Middle frontal gyrus (tissue), 1 donor: ENCODE measurements around the gene FMN2.
A peak's percentile ranks its signal among the peaks of the same experiment; 100 is the strongest.
"Not testable (repeated sequence)": the region's sequence is repeated elsewhere in the genome, so short reads cannot be mapped to it uniquely, and the experiment has no call there.

Experiments
- DNase-seq: peaks from one replicate; pipeline ENCODE4 v3.0.0-alpha.2; 2015; ENCODE audit warnings: low spot score; ENCODE audit errors: extremely low spot score

Gene FMN2

DNA sequence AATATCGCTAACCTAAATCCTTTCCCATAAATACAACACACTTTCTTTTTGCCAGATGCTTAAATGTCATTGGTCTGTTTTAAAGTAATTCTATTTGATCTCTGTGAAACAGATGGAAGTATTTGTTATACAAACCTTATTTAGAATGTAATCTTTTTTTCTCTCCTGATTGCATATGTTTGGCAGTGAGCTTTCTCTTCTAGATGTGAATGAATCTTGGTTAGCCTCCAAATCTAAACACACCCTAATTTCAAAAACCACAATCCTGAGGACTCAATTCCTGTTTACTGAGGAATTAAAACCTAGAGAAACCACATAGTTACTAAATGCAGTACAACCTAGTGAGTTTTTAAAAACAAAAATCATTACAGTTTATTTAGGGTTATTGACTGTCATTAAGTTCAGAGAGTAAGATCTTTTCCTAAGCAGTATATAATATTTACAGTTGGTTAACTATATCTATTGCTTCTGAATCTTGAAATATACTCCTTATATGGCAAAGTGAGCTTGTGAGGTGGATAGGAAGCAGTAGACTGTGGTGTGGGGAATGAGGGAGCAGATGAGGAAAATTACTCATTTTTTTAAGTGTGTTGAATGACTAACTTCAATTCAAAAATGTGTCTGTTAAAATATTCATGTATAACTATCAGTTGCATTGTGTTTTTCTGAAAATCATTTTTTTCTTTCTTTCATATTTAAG, 218.7 kb downstream of the FMN2 start:
- DNase-seq: no peak

- DNase-seq: no peak
These were observed 221.2 kb downstream of the FMN2 start for GRCh38 chr1:240312872-240313271.

- DNase-seq: no peak
These were observed 223.4 kb downstream of the FMN2 start for GRCh38 chr1:240314845-240315801.

DNA sequence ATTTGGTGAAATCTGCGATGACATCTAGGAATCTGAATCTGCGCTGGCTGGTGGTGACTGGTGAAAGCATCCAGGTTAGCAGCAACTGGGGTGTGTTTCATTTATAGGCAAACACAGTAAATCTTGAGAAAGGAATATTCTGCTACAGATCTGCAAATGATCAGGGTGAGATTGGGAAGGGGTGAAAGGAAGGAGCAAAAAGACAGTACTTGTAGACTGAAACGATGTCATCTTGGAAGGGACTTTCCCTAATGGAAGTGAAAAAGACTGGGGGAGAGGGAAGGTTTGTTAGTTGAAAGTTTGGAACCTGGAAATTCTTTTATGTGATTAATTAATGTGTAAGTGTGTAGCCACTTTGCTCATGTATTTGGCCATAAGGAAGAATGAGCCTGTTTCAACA, 228.3 kb downstream of the FMN2 start:
- no peak for DNase-seq

- no peak for DNase-seq
These were observed 229.0 kb downstream of the FMN2 start for GRCh38 chr1:240320659-240321058.

GRCh38 chr1:240322943-240323342, 231.3 kb downstream of the FMN2 start:
- DNase-seq: no peak

DNA sequence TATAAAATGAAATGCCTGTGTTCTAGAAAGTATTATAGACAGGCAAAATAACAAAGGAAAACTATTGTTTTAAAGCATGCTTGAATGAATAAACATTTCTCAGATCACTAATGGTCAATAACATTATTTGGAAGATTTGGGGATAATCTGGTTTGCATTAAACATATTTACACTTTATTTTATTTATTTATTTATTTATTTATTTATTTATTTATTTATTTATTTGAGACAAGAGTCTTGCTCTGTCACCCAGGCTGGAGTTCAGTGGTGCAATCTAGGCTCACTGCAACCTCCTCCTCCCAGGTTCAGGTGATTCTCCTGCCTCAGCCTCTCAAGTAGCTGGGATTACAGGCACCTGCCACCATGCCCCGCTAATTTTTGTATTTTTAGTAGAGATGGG, 236.7 kb downstream of the FMN2 start:
- DNase-seq: not testable (repeated sequence)

GRCh38 chr1:240329443-240329842, 237.8 kb downstream of the FMN2 start:
- DNase-seq: no peak

DNA sequence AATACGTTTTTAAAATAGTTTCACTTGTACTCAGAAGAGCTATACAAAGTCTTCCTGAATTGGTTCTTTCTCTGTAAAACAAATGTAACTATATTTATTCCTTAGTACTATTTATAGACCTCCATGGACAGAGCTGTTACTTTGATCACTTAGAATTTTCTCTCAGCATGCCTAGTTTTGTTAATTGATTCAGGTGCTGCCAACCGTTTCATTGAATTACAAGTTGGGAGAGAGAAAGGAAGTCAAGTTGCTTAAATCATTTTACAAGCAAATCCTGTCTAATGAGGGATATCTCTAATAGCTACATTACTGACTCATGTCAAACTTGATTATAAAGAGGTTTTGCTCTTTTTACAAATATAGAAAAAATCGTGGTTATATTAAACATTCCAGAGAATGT, 241.0 kb downstream of the FMN2 start:
- no peak for DNase-seq

DNA sequence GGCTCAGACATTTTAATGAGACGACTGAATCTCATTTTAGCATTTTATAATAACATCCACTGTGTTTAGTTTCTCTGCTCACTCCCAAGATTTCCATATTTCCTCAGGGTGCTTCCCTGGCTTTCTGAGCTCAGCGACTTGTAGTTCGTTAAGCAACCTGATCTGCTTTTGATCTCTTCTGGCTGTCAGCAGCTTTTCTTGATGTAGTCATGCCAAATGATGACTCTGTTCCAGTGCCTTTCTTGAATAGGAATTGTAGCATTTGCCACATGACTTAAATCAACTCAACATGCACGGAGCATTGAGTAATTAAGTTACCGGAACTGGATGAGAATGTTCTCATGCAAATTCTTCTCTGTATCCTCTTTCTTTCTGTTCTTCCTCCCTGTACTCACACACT, 246.1 kb downstream of the FMN2 start:
- DNase-seq: peak; percentile 15

- DNase-seq: no peak
These were observed 247.2 kb downstream of the FMN2 start for GRCh38 chr1:240338837-240339236.

DNA sequence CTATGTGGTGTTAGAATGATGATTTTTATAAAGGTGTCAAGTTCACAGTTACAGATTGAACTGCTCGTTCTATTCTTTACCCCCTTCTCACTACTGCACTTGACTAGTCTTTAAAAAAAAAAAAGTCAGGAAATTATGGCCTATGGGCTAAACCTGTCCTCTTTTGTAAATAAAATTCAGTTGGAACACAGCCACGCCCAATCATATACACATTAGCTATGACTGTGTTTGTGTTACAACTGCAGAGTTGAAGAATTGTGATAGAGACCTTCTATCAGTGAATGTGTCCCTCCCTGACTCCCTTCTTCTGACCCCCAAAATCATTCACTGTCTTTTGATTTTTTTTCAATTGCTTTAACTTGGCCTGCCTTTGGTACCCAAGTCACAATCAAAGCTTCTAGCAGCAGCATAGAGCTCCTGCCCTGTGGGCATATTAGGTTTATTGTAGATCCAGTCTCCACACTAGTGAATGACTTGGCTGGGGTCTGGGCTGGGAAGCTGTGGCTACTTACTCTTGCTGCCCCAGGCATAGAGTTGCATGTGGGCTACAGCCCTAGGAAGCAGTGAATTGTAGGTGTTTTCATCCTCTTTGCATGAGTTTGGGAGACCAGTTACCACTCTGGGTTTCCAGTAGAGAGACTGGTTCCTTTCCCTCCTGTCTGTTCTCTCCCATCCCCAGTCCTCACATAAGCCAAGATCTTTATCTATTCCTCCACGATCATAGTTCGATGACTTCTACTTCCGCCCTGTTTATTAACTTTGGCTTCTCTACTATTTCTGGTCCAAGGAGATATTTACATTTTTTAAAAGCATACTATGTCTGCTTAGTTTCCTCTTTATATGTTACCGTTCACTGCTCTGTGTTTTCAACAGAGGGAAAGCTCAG, 249.9 kb downstream of the FMN2 start:
- no peak for DNase-seq

DNA sequence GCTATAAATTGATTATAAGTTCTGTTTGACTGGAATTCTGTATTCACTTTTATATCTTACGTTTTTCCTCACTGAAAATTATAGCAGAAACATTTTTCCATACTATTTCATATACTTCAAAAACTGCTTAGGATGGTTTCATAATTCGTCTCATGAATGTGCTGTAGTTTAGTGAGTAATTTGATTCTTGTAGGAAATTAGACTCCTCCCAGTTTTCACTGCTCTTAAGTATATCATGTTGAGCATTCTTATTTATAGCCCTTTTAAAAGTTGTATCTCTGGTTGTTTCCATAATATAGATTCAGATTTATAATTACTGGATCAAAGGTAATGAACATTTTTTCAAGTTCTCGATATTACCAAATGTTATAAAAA, 250.6 kb downstream of the FMN2 start:
- DNase-seq: no peak

GRCh38 chr1:240343045-240343444, 251.4 kb downstream of the FMN2 start:
- DNase-seq: no peak

DNA sequence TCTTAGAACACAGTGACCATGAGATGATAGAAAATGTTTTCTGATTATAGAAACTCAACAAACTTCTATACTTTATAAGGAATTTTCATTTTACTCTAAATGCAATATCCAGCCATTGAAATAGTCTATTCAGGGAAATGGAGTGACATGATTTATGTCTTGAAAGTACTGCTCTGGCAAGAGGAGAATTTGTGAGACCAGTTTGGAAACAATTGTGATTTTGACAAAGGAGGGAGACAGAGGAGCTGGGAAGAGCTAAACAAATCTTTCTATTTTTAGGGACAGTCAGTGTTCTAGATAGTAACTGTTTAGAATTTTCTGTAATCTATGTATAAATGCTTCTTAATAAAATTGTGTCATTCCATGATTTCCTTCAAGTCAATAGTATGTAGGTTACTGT, 252.3 kb downstream of the FMN2 start:
- DNase-seq: no peak

- no peak for DNase-seq
These were observed 253.2 kb downstream of the FMN2 start for GRCh38 chr1:240344918-240345317.

GRCh38 chr1:240349695-240350094, 258.0 kb downstream of the FMN2 start:
- no peak for DNase-seq

- DNase-seq: no peak
These were observed 259.2 kb downstream of the FMN2 start for GRCh38 chr1:240350910-240351331.

GRCh38 chr1:240351690-240352089, 260.0 kb downstream of the FMN2 start:
- DNase-seq: no peak

DNA sequence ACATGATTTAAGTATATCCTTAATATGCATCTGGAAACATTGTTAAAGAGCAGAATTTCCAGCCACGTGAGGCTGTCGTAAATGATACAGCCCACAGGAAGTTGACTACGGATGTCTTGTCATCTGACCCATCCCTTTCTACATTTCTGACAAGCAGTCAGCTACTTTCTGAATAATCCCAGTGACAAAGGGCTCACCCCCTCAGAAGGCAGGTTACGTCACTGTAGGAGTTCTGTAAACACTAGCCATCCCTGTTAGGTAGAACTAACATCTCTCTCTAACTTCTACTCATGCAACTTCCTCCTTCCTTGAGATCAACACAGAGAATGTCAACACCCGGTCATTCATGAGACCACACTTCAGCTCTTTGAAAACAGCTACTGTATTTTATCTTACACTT, 261.1 kb downstream of the FMN2 start:
- DNase-seq: no peak

DNA sequence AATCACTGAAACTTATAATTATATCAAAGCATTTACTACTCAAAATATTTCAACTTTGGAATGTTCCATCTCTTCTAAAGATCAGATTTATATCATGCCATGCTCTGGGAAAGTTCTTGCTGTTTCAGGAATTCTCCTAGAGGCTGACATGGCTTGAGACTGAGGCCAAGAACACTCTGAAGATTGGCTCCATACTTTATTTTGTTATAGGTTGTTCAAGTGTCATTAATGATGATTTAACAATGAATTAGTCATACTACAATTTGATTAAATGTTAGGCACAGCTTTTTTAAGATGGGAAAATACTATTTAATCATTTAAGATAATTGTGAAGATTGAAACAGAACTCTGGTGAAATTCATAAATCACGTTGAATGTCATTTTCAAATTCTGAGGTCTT, 264.9 kb downstream of the FMN2 start:
- DNase-seq: no peak

DNA sequence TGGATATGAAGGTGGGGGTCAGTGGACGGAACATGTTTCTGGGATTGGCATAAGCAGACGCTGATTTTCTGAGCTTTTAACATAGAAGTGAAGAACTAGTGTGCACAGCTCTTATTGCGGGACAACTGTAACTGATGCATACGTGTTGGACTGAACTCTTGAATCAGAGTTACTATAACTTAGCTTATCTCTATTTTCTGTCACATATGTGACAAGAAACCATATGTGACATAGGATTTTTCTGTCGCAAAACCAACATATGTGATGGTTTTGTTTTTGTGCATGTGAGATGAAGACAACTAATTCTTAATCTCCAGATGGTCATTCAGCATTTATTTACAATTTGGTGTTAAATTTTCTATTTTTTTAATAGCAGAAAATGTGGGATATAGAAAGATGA, 270.4 kb downstream of the FMN2 start:
- DNase-seq: no peak
